B cell (primary cell): ENCODE results near the gene ANKRD37. TPM values are rescaled to one million over a fixed set of nuclear protein-coding genes. Genes with fewer than 3 reads are reported as not detected.

Source experiments
- ATAC-seq: fragments of 200-7000 bp; cut with Tn5 transposase; one replicate; pipeline ENCODE4 v1.10.0; 2021; ENCODE audit warnings: low read depth, mild to moderate bottlenecking, moderate number of reproducible peaks, moderate library complexity
- CTCF ChIA-PET: fragments of 350-600 bp; sonication (Branson Sonifier 250); formaldehyde crosslinking; loops from one replicate; lab custom pipeline; 2021; ENCODE audit warnings: antibody characterized with exemption, inconsistent platforms; lab: Charles Lee
- POLR2A ChIA-PET: fragments of 350-600 bp; sonication (Branson Sonifier 250); formaldehyde crosslinking; loops from one replicate; lab custom pipeline; 2021; ENCODE audit warnings: antibody characterized with exemption; lab: Charles Lee
- DNase-seq: peaks from one replicate; pipeline ENCODE4 v3.0.0; 2013
- H2AFZ ChIP-seq: 2 replicates; pipeline ENCODE4 v1.6.1; 2012; ENCODE audit warnings: mild to moderate bottlenecking, low read depth, low read length; ENCODE audit not compliant: insufficient read depth, poor library complexity, severe bottlenecking
- H3K27ac ChIP-seq, 2 donors: 1 replicate in 1 of 2; 2 replicates in 1 of 2; pipeline ENCODE4 v1.5.1; 2012 to 2013; ENCODE audit warnings: low read length in 2 of 2, mild to moderate bottlenecking in 2 of 2, moderate library complexity in 1 of 2
- H3K27me3 ChIP-seq, 4 experiments: fragments of 200-600 bp in 1 of 4; sonication (generic) in 1 of 4; replicated peaks in 1 of 4; 1 replicate in 2 of 4; 2 replicates in 2 of 4; pipeline versions ENCODE4 v1.6.1 to v1.7.0; 2013 to 2016; ENCODE audit warnings: low read length in 3 of 4, mild to moderate bottlenecking in 2 of 4, mixed read lengths in 1 of 4, moderate library complexity in 1 of 4; ENCODE audit not compliant: insufficient read depth in 4 of 4, control insufficient read depth in 3 of 4; ENCODE audit errors: control extremely low read depth in 1 of 4
- H3K36me3 ChIP-seq, 2 experiments: replicated peaks in 1 of 2; 1 replicate in 1 of 2; 2 replicates in 1 of 2; pipeline versions ENCODE4 v1.6.1 to v1.7.1; 2013; ENCODE audit warnings: low read length in 1 of 2; ENCODE audit not compliant: insufficient read depth in 2 of 2, control insufficient read depth in 1 of 2; ENCODE audit errors: control extremely low read depth in 1 of 2, extremely low read depth in 1 of 2
- H3K4me1 ChIP-seq, 2 donors: fragments of 200-600 bp in 1 of 2; sonication (generic) in 1 of 2; 1 replicate in 1 of 2; 2 replicates in 1 of 2; pipeline versions ENCODE4 v1.5.1 to v1.6.1; 2013 to 2017; ENCODE audit warnings: low read length in 2 of 2; ENCODE audit not compliant: control insufficient read depth in 2 of 2, insufficient read depth in 2 of 2
- H3K4me2 ChIP-seq: replicated peaks from 2 replicates; pipeline ENCODE3; 2012; ENCODE audit warnings: mild to moderate bottlenecking, low read depth, low read length; ENCODE audit not compliant: poor library complexity, severe bottlenecking
- H3K4me3 ChIP-seq, 5 experiments: fragments of 200-600 bp in 1 of 5; sonication (generic) in 1 of 5; 1 replicate in 3 of 5; 2 replicates in 2 of 5; pipeline versions ENCODE4 v1.5.1 to v1.7.0; 2011 to 2016; ENCODE audit warnings: low read length in 4 of 5, mild to moderate bottlenecking in 4 of 5, low read depth in 2 of 5, control low read depth in 1 of 5, moderate library complexity in 1 of 5; ENCODE audit not compliant: insufficient read depth in 1 of 5; ENCODE audit errors: control extremely low read depth in 1 of 5, extremely low read depth in 1 of 5
- H3K79me2 ChIP-seq: fragments of 200-600 bp; sonication (generic); one replicate; pipeline ENCODE4 v1.6.0; 2016; ENCODE audit warnings: low read length; ENCODE audit not compliant: control insufficient read depth, insufficient read depth
- H3K9ac ChIP-seq: fragments of 200-600 bp; sonication (generic); 2 replicates; pipeline ENCODE4 v1.6.1; 2017; ENCODE audit warnings: mild to moderate bottlenecking, low read length, moderate library complexity
- H3K9me3 ChIP-seq, 3 donors: one replicate each; pipeline versions ENCODE4 v1.6.1 to v1.7.1; 2013; ENCODE audit warnings: low read length in 2 of 3; ENCODE audit not compliant: control insufficient read depth in 2 of 3, insufficient read depth in 1 of 3; ENCODE audit errors: control extremely low read depth in 1 of 3
- H4K20me1 ChIP-seq: 2 replicates; pipeline ENCODE4 v1.6.0; 2012; ENCODE audit warnings: mild to moderate bottlenecking, low read length; ENCODE audit not compliant: insufficient read depth, control insufficient read depth, poor library complexity, severe bottlenecking
- H3K27ac Mint-ChIP-seq: one replicate; pipeline ENCODE4 v1.8.0; 2021; ENCODE audit warnings: mixed read lengths
- H3K27me3 Mint-ChIP-seq: one replicate; pipeline ENCODE4 v1.8.0; 2021; ENCODE audit warnings: mixed read lengths
- H3K4me1 Mint-ChIP-seq: one replicate; pipeline ENCODE4 v1.8.0; 2021; ENCODE audit warnings: mixed read lengths
- H3K4me3 Mint-ChIP-seq: one replicate; pipeline ENCODE4 v1.8.0; 2021; ENCODE audit warnings: mixed read lengths
- H3K9me3 Mint-ChIP-seq: one replicate; pipeline ENCODE4 v1.8.0; 2022; ENCODE audit warnings: mixed read lengths; ENCODE audit not compliant: insufficient read depth
- EZH2 ChIP-seq: IDR thresholded peaks from 2 replicates; pipeline ENCODE4 v1.6.1; 2012; ENCODE audit warnings: borderline replicate concordance, low read depth, mild to moderate bottlenecking, moderate library complexity, low read length; ENCODE audit not compliant: insufficient read depth, poor library complexity, severe bottlenecking
- WGBS: methylation state at CpG from one replicate; pipeline ENCODE4 v1.1.5; 2013; ENCODE audit warnings: missing lambda C conversion rate; ENCODE audit not compliant: insufficient coverage; 5-methylcytosine and 5-hydroxymethylcytosine counted together
- intact Hi-C: fragments of 100-400 bp; cut with micrococcal nuclease; formaldehyde crosslinking; loops from one replicate; pipeline ENCODE4 v1.10.0; 2022
- polyA plus RNA-seq: library from polyadenylated mRNA; depleted of rRNA; stranded (reverse); fragments of >200 nt; gene quantifications from 2 replicates; pipeline ENCODE4 v1.2.3, GENCODE V29; 2012
- total RNA-seq, 2 donors: library from RNA; stranded (reverse); fragments of 120-200 nt in 1 of 2; gene quantifications; 1 replicate in 1 of 2; 2 replicates in 1 of 2; pipeline versions ENCODE4 v1.2.3 to v1.2.4, GENCODE V29; 2013 to 2022
- TF ChIP-seq, protein P1 (sequence below): fragments of 200-600 bp; IDR thresholded peaks from one replicate; pipeline ENCODE4 v1.8.0; 2022; ENCODE audit warnings: antibody characterized with exemption, mild to moderate bottlenecking

The ANKRD37 gene
- total and polyA plus RNA-seq, 2 donors (not counting 1 experiment from before 2014, with no cell fraction given), result 29.6 to 30.6 TPM

DNA sequence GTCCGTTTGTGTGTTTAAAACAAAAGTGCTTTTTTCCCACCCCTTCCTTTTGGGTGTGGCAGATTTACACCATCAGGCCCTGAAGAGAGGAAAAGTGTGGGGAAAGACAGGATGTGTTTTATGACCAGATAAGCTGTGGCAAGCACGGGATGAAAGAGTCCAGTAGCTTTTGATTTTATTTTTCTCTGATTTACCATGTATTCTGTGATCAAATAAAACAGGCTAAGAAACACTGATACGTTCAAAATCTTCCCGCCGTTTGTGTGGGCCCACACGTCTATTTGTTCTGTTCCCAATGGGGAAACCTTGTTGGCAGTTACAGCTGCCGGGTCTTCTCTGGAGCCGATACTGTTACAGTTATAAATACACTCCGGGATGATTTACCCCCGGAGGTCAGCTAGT is 11.7 kb upstream of the ANKRD37 start:
- Histone ChIP-seq H3K9ac (no peak overlapping the region), H2AFZ (no peak overlapping the region), H3K4me3 (no peak overlapping the region), H3K4me1 (peaks cover 0 to 3% of the 10 kb centered on the region in 2 donors), H4K20me1 (no peaks in the 10 kb centered on the region), H3K27ac (no peak overlapping the region), H3K79me2 (no peaks in the 10 kb centered on the region), H3K36me3 (peaks cover 0 to 3% of the 10 kb centered on the region in 2 experiments), H3K27me3 (no peaks in the 10 kb centered on the region), H3K4me2 (no peak overlapping the region), H3K9me3 (peaks cover 3 to 4% (median 4%) of the 10 kb centered on the region in 3 donors)
- 4% methylated on average over 4 of the region's 10 CpGs for WGBS
- H3K4me1 Mint-ChIP-seq, result peaks cover 9% of the 10 kb centered on the region
- H3K27me3 Mint-ChIP-seq, result no peaks in the 10 kb centered on the region
- ATAC-seq (no peak), DNase-seq (no peak)
- intact Hi-C loops, result no loop called here
- H3K27ac Mint-ChIP-seq, result no peak overlapping the region
- TF ChIP-seq, protein P1, sequence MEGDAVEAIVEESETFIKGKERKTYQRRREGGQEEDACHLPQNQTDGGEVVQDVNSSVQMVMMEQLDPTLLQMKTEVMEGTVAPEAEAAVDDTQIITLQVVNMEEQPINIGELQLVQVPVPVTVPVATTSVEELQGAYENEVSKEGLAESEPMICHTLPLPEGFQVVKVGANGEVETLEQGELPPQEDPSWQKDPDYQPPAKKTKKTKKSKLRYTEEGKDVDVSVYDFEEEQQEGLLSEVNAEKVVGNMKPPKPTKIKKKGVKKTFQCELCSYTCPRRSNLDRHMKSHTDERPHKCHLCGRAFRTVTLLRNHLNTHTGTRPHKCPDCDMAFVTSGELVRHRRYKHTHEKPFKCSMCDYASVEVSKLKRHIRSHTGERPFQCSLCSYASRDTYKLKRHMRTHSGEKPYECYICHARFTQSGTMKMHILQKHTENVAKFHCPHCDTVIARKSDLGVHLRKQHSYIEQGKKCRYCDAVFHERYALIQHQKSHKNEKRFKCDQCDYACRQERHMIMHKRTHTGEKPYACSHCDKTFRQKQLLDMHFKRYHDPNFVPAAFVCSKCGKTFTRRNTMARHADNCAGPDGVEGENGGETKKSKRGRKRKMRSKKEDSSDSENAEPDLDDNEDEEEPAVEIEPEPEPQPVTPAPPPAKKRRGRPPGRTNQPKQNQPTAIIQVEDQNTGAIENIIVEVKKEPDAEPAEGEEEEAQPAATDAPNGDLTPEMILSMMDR, result no peak
- no peak for TF ChIP-seq EZH2
- H3K4me3 Mint-ChIP-seq, result no peak overlapping the region
- POLR2A ChIA-PET, result no interaction called here
- H3K9me3 Mint-ChIP-seq, result peaks cover 8% of the 10 kb centered on the region
- CTCF ChIA-PET, result interaction anchor here (0.6 to 1.3 kb wide), 2 partner anchors 11 to 199 kb away, joined by 3 read pairs; partner anchors contain the start of genes ANKRD37 and LRP2BP

DNA sequence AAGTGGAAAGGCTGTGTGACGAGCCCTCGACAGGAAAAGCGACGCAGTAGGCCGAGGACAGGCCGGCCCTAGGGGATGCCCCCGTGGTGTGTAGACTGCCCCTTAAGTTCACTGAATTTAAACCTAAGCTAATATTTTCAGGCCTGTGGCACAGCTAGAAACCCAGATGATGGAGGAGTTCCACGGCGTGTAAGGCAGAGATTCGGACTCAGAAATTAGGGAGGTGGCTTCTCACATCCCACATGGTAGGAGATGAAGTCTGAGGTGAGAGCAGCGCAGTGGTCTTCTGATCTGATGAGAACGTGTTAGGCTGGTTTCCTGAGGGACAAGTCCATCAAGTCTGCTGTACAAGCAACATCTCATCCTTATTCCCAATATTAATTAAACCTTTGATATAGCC is 8.7 kb upstream of the ANKRD37 start:
- DNase-seq, result no peak
- no peak overlapping the region for H2AFZ ChIP-seq
- Mint-ChIP-seq H3K4me3 (no peak overlapping the region), H3K27me3 (no peaks in the 10 kb centered on the region), H3K27ac (no peak overlapping the region), H3K9me3 (no peaks in the 10 kb centered on the region), H3K4me1 (peaks cover 18% of the 10 kb centered on the region)
- H3K27ac ChIP-seq, result no peak overlapping the region
- intact Hi-C loops, result no loop called here
- TF ChIP-seq EZH2, result no peak
- TF ChIP-seq, protein P1, result no peak
- no peak overlapping the region for H3K4me3 ChIP-seq
- no peaks in the 10 kb centered on the region for H3K27me3 ChIP-seq
- no peaks in the 10 kb centered on the region for H3K36me3 ChIP-seq
- POLR2A ChIA-PET, result no interaction called here
- CTCF ChIA-PET, result interaction anchor here (1.6 kb wide), 1 partner anchor 11 kb away, joined by 4 read pairs; no protein-coding TSS in a partner anchor
- H3K4me2 ChIP-seq, result no peak overlapping the region
- no peaks in the 10 kb centered on the region for H3K79me2 ChIP-seq
- peaks cover 3 to 8% of the 10 kb centered on the region in 2 donors for H3K4me1 ChIP-seq
- 100% methylated on average over 6 of the region's 12 CpGs for WGBS
- no peak overlapping the region for H3K9ac ChIP-seq
- no peaks in the 10 kb centered on the region for H3K9me3 ChIP-seq
- ATAC-seq, result no peak
- H4K20me1 ChIP-seq, result no peaks in the 10 kb centered on the region
